Fibroblast of skin of right biceps (primary cell): Measurements from ENCODE around the gene INSM1.
A peak's percentile ranks its signal among the peaks of the same experiment; 100 is the strongest.
"Not testable (repeated sequence)": the region's sequence is repeated elsewhere in the genome, so short reads cannot be mapped to it uniquely, and the experiment has no call there.

ENCODE experiments used
- DNase-seq: peaks from one replicate; pipeline ENCODE4 v3.0.0-alpha.2; 2013

Gene INSM1

DNA sequence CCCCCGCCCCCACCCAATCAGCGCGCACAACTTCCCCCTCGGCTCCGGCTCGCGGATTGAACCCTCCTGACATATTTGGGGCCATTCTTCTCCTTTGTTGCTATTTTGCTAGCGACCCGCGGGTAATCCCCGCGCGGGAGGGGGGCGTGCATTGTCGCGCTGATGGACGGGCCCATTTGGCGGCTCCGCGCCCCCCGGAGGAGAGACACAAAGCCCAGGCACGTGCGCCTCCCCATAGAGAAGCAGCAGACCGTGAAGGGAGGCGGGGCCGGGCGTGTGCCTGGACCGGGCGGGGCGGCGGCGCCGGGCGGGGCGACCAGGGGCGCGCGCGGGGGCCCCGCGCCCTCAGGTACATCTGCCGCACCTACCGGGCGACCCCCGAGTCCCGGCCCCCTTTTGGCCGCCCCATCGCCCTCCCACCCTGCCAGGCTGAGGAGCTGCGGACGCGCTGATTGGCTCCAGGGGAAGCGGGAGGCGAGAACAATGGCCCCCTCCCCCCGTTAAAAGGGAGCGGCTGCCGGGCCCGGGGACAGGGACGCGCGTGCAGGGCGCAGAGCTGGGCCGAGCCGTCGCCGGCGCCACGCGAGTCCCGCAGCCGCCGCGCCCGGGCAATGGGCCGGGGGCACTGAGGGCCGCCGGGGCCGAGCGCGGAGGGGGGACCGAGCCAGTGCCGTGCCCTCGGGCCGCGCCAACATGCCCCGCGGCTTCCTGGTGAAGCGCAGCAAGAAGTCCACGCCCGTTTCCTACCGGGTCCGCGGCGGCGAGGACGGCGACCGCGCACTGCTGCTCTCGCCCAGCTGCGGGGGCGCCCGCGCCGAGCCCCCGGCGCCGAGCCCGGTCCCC is at the start of gene INSM1:
INSM1 (plus strand) TSS at position 530 of the 843 bp plus-strand sequence; CDS start at position 694, 164 bp downstream.
- no peak for DNase-seq

- no peak for DNase-seq
Observed at GRCh38 chr20:20318365-20319161, 49.3 kb upstream of the INSM1 start.

GRCh38 chr20:20321134-20321533 is 46.8 kb upstream of the INSM1 start:
- DNase-seq = no peak

DNA sequence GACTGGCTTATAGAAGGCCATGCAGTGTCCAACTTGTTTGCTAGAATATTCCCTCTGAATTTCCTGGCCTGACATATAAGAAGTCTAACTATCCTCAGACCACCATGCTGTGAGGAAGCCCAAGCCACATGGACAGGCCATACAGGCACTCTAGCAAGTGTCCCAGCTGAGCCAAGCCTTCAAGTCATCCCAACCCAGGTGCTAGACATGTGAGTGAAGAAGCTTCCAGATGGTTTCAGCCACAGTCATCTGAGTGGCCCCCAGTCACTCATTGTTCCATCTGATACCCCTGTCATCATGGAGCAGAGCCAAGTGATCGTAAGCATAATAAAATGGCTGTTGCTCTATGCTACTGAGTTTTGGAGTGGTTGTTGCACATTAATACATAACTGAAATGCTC is 46.0 kb upstream of the INSM1 start:
- no peak for DNase-seq

DNA sequence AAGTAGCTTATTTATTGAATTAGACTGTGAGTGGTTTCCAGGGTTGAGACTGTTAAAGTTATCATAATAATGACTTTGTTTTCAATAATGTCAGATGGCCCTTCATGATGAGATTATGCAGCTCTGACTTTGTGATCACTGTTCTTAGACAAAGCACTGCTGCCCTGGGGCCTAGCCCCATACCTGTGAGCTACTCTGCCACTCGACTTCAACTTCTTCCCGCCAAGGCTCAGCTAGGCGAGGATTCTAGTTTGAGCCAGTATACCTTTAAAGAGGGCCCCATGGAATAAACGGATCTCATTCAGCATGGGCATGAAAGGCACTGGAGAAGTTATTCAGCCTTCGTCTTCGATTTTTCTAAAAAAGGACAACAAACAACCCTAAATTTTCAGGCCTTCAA is 45.0 kb upstream of the INSM1 start:
- DNase-seq = no peak

GRCh38 chr20:20327746-20328145 is 40.2 kb upstream of the INSM1 start:
- DNase-seq = peak; percentile 5

DNA sequence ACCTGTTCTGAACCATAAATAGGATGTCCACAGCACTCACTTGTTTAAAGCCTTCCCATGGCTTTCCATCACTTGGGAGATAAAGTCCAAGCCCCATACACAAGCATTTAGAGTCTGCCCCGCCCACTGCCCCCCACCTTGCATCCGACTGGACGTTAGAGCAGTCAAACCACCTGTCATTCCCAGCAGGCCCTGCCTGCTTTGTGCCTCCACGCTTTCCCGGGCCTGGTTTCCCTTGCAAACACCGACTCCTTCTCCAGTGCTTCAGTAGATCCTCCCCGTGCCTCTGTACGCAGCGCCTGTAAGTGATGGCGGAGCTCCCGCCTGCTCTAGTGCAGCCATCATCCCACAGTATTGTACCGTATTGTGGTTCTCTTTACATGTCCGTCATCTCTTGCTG is 38.3 kb upstream of the INSM1 start:
- DNase-seq = no peak

DNA sequence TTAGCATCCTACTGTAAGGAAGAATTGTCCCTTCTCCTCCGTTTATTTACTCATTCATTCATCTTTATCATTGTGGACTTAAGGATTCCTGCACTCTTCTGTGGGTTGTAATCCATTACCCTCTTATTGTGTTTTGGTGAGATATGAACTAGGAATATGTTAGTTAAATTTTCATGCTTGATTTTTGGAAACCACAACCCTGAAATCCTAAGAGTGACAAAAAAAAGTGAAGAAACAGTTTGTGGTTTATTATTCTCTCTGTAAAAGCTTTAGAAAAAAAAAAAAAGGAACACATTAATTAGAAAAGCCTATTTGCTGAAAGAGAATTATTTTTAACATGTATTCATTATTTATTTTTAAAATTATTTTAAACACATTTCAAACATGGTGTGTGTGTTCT is 36.7 kb upstream of the INSM1 start:
- no peak for DNase-seq

GRCh38 chr20:20331817-20332216 is 36.1 kb upstream of the INSM1 start:
- DNase-seq = no peak

- no peak for DNase-seq
Observed at GRCh38 chr20:20333866-20334265, 34.0 kb upstream of the INSM1 start.

GRCh38 chr20:20334489-20334888 is 33.4 kb upstream of the INSM1 start:
- DNase-seq = no peak

DNA sequence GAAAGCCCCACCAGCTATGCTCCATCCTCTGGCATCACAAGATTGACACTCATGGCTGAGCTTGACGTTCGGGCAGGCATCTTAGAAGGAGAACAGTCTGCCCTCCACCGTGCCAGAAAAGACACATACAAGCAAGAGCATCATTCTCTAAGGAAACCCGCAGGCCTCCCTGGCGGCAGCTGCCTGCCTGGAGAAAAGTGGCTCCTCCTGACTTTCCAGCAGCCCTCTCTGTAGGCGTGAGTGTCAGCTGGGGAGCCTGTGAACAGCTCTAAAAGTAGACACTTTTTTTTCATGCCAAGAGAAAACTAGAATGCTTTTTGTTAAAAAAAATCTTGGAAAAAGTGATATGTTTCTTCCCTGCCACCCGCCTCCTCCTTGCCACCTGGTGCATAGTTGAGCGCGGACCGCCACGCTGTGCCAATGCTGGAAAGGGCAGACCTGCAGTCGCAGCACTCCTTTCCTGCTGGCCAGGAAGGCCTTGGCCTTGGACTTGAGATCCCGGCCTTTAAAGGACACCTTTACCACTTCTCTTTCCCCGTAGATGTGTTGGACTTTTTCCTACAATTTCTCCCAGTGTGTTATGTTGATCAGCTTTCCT is 29.7 kb upstream of the INSM1 start:
- no peak for DNase-seq

DNA sequence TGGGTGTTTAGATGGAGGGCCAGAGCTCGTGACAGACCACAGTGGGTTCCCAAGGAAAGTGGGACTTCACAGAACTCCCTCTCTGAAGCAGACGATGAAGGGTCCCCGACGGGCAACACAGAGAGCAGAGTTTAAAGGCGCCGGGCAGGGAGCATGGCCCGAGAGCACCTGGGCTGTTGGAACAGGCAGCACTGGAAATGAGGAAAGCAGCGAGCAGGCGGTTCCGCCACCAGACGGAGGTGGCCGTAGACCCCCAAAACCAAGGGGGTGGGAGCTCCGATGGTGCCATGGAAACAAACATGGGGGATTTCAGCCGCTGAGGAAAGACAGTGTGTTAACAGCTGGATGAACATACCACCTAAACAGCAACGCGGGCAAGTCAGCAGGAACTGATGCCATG is 27.5 kb upstream of the INSM1 start:
- no peak for DNase-seq

DNA sequence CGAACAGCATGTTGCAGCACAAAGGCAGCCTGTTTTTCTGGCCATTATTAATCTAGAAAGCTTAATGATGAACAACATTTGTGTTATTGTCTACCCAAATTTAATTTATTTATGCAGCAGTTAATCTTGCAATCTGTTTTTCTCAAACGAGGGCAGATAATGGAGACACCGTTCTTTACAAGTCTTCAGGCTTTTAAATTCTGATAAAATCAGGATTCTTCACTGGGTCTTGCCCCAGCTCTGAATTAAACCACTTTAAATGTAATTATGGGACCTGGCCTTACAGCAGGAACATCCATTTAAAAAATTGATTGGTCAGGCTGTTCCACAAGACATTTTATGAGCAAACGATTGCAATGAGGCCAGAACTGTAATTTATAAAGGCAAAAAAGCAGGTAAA is 26.5 kb upstream of the INSM1 start:
- DNase-seq = no peak

GRCh38 chr20:20342066-20342465 is 25.8 kb upstream of the INSM1 start:
- DNase-seq = no peak

DNA sequence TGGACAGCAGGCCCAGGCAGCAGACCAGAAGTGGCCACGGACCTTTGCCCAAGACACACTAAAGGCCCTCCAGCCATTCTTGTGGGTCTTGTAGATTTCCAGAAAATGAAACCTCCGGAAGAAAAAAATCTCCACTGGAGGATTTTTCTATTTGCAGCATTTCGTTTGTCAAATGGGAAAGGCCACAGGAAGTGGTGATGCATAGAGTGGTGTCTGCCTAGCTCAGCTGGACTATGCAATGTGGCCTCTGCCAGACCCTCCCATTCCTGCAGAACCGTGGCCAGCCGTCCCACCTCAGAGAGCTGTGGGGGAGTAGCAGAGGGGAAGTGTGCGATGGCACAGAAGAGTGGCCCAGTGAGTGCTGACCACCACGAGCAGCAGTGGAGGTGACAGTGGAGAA is 24.0 kb upstream of the INSM1 start:
- no peak for DNase-seq

GRCh38 chr20:20344476-20344875 is 23.4 kb upstream of the INSM1 start:
- DNase-seq = no peak

GRCh38 chr20:20353576-20353975 is 14.3 kb upstream of the INSM1 start:
- DNase-seq = no peak

GRCh38 chr20:20355503-20355902 is 12.4 kb upstream of the INSM1 start:
- not testable (repeated sequence) for DNase-seq

DNA sequence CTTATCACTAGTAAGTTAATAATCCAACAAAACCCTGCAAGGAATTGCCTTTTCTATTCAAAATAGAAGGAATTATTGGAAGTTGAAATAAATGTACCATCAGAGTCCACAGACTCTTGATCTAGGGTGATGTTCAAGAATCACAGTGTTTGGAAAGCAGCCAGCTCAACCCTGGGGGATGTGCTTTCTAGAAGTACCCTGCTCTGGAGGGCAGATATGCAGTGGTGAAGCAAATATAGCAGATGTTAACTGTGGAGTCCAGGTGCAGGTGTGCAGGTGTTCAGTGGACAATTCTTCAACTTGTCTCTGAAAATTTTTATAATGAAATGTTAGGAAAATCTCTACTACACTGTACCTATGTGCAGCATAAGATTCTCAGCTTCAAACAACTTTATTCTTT is 9.1 kb upstream of the INSM1 start:
- no peak for DNase-seq

DNA sequence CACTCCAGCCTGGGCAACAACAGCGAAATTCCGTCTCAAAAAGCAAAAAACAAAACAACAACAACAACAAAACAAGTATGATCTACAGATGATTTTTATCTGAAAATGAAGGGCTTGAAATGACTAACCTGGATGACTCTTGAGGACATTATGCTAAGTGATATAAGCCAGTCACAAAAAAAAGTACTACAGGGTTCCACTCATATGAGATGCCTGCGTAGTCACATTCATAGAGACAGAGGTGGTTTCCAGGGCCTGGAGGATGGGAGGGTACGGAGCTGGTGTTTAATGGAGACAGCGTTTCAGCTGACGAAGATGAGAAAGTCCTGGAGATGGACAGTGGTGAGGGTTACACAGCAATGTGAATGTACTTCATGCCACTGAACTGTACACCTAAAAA is 8.3 kb upstream of the INSM1 start:
- no peak for DNase-seq

DNA sequence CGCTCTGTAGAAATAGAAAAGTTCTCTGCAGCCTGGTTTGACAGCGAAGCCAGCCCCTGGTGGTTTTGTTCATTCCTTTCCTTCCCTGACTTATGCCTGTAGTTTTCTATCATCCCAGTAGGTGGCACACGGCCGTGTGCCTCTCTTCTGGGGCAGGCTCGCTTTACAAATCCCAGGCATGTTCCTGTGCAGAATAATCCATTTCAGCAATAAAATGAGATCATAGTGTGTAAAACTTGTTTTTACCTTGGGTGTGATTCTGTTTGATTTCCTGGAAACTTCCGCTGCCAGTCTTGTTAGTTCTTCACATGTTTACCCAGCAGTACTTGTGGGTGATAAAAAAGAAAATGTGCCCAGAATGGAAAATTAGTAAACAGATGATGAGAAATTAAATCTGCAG is 7.4 kb upstream of the INSM1 start:
- peak; percentile 47 for DNase-seq

DNA sequence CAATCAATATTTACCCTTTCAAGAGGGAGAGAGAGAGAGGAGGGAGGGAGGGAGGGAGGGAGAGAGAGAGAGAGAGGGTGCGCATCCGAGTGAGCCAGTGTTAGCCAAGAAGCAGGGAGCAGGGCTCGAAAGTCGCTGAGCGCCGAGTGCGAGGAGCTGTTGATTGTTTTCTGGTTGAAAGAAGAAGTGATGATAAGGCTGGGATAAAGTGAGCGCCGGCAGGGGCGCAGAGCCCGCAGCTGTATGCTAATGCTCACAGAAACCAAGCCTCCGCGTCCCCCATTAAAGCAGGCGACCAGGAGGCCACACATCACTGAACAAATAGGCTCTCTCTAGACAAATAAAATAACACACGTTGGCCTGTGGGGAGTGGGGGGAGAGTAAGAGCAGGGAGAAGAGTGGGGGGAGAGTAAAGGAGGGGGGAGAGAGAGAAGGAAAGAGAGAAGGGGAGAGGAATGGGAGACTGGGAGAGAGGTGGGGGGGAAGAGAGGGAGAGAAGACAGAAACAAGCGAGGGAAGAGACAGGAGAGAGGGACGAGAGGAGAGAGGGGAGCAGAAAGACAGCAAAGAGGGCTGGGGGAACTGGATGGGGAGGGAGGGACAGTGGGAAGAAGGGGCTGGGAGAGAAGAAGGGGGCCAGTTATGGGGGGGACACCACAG is 5.0 kb upstream of the INSM1 start:
- DNase-seq = no peak
